HCT116 (cell line): Measurements from ENCODE around the gene LRRC47. TPM values are rescaled to one million over a fixed set of nuclear protein-coding genes. Genes with fewer than 3 reads are reported as not detected.

Experiments
- ATAC-seq: fragments of 200-7000 bp; cut with Tn5 transposase; 2 replicates; pipeline ENCODE4 v1.9.1; 2020; ENCODE audit warnings: mild to moderate bottlenecking, moderate library complexity
- BruUV-seq: library from RNA; stranded (reverse); fragments of 400-500 nt; replicated peaks from 2 replicates; lab custom pipeline; 2021; lab: Mats Ljungman, UMichigan
- CTCF ChIA-PET: fragments of 300-600 bp; sonication (Branson Sonifier 250); formaldehyde crosslinking; loops from one replicate; lab custom pipeline; 2021; ENCODE audit warnings: antibody characterized with exemption; lab: Charles Lee
- POLR2A ChIA-PET: fragments of 300-600, 350-600 bp; sonication (Branson Sonifier 250); formaldehyde crosslinking; loops from one replicate; lab custom pipeline; 2021; ENCODE audit warnings: antibody characterized with exemption; lab: Charles Lee
- RAD21 ChIA-PET, 2 experiments: fragments of 300-600 bp; sonication (Branson Sonifier 250); formaldehyde crosslinking; loops; one replicate each; lab custom pipeline; 2023; ENCODE audit warnings: low total read pairs in 2 of 2; ENCODE audit not compliant: uncharacterized antibody in 2 of 2, unreplicated experiment in 2 of 2, low non-redundant PET in 1 of 2; lab: Charles Lee
- DNase-seq: peaks from one replicate; pipeline ENCODE4 v3.0.0-alpha.2; 2010; ENCODE audit warnings: low read depth, low spot score
- H2AFZ ChIP-seq: fragments of 200-600 bp; shearing (Covaris generic), sonication (generic); 2 replicates; pipeline ENCODE4 v1.6.1; 2017; ENCODE audit warnings: low read depth, mixed run types, mixed read lengths, antibody characterized with exemption, low read length; ENCODE audit not compliant: poor library complexity, severe bottlenecking
- H3K27ac ChIP-seq: 2 replicates; pipeline ENCODE4 v1.5.1; 2012; ENCODE audit warnings: low read depth, low read length
- H3K27me3 ChIP-seq: fragments of 200-600 bp; sonication (generic); 2 replicates; pipeline ENCODE4 v1.6.1; 2016; ENCODE audit warnings: mixed run types, low read length, mixed read lengths; ENCODE audit not compliant: insufficient read depth
- H3K36me3 ChIP-seq, 2 experiments: fragments of 200-500 bp in 1 of 2; fragments of 200-600 bp in 1 of 2; sonication (Bioruptor generic) in 1 of 2; sonication (generic) in 1 of 2; 2 replicates each; pipeline versions ENCODE4 v1.5.1 to v1.6.1; 2014 to 2016; ENCODE audit warnings: low read length in 2 of 2, inconsistent platforms in 1 of 2, mixed read lengths in 1 of 2, mixed run types in 1 of 2; ENCODE audit not compliant: insufficient read depth in 2 of 2, control insufficient read depth in 1 of 2
- H3K4me1 ChIP-seq, 2 experiments: fragments of 200-600 bp in 1 of 2; sonication (generic) in 1 of 2; 2 replicates each; pipeline versions ENCODE4 v1.5.1 to v1.6.1; 2012 to 2017; ENCODE audit warnings: low read length in 2 of 2, inconsistent platforms in 1 of 2, mild to moderate bottlenecking in 1 of 2, mixed read lengths in 1 of 2, mixed run types in 1 of 2, moderate library complexity in 1 of 2; ENCODE audit not compliant: insufficient read depth in 2 of 2, control insufficient read depth in 1 of 2
- H3K4me2 ChIP-seq: fragments of 200-600 bp; sonication (generic); 2 replicates; pipeline ENCODE4 v1.6.1; 2017; ENCODE audit warnings: mixed run types, low read length, mixed read lengths
- H3K4me3 ChIP-seq, 2 experiments: fragments of 200-600 bp in 1 of 2; sonication (generic) in 1 of 2; replicated peaks in 1 of 2; 2 replicates each; pipeline ENCODE4 v1.5.1; 2011 to 2016; ENCODE audit warnings: low read length in 2 of 2, control low read depth in 1 of 2, low read depth in 1 of 2, mild to moderate bottlenecking in 1 of 2, mixed read lengths in 1 of 2, mixed run types in 1 of 2
- H3K79me2 ChIP-seq: fragments of 200-600 bp; sonication (generic); 2 replicates; pipeline ENCODE4 v1.6.1; 2017; ENCODE audit warnings: mild to moderate bottlenecking, mixed run types, low read length, moderate library complexity, mixed read lengths; ENCODE audit not compliant: insufficient read depth
- H3K9ac ChIP-seq: fragments of 200-600 bp; sonication (generic); 2 replicates; pipeline ENCODE4 v1.6.1; 2016; ENCODE audit warnings: low read length, mixed read lengths
- H3K9me2 ChIP-seq: fragments of 200-600 bp; sonication (generic), shearing (Covaris generic); 2 replicates; pipeline ENCODE4 v1.6.1; 2017; ENCODE audit warnings: mixed run types, mild to moderate bottlenecking, moderate library complexity; ENCODE audit not compliant: insufficient read depth
- H3K9me3 ChIP-seq, 2 experiments: fragments of 200-500 bp in 1 of 2; fragments of 200-600 bp in 1 of 2; sonication (Bioruptor generic) in 1 of 2; sonication (generic) in 1 of 2; 2 replicates each; pipeline ENCODE4 v1.6.1; 2014 to 2017; ENCODE audit warnings: low read length in 2 of 2, mixed read lengths in 2 of 2, inconsistent platforms in 1 of 2, low read depth in 1 of 2, mild to moderate bottlenecking in 1 of 2, mixed run types in 1 of 2, moderate library complexity in 1 of 2; ENCODE audit not compliant: control insufficient read depth in 1 of 2, insufficient read depth in 1 of 2
- H4K20me1 ChIP-seq: fragments of 200-600 bp; sonication (generic), shearing (Covaris generic); 2 replicates; pipeline ENCODE4 v1.6.1; 2017; ENCODE audit warnings: mixed run types, mild to moderate bottlenecking, moderate library complexity; ENCODE audit not compliant: insufficient read depth
- CEBPB ChIP-seq: IDR thresholded peaks from 2 replicates; pipeline ENCODE4 v1.6.1; 2012; ENCODE audit warnings: low read depth
- ELF1 ChIP-seq: IDR thresholded peaks from 2 replicates; pipeline ENCODE4 v1.6.1; 2012; ENCODE audit warnings: low read depth, borderline replicate concordance
- EZH2phosphoT487 ChIP-seq: fragments of 200-600 bp; IDR thresholded peaks from 2 replicates; pipeline ENCODE4 v1.6.1; 2018; ENCODE audit warnings: antibody characterized with exemption, borderline replicate concordance
- FOSL1 ChIP-seq: IDR thresholded peaks from 2 replicates; pipeline ENCODE4 v1.6.1; 2012; ENCODE audit warnings: low read depth
- POLR2A ChIP-seq: IDR thresholded peaks from 2 replicates; pipeline ENCODE4 v1.7.0; 2011; ENCODE audit warnings: borderline replicate concordance; ENCODE audit not compliant: insufficient read depth, insufficient read length; ENCODE audit errors: extremely low read depth
- POLR2AphosphoS5 ChIP-seq: IDR thresholded peaks from 2 replicates; pipeline ENCODE4 v1.6.1; 2011; ENCODE audit warnings: mild to moderate bottlenecking, low read depth, low read length, moderate library complexity
- SIN3A ChIP-seq: IDR thresholded peaks from 2 replicates; pipeline ENCODE4 v1.6.1; 2012; ENCODE audit warnings: low read depth
- SP1 ChIP-seq: IDR thresholded peaks from 2 replicates; pipeline ENCODE4 v1.6.1; 2012; ENCODE audit warnings: low read depth
- SRF ChIP-seq: IDR thresholded peaks from 2 replicates; pipeline ENCODE4 v1.6.1; 2012; ENCODE audit warnings: low read depth
- TCF7L2 ChIP-seq: IDR thresholded peaks from 2 replicates; pipeline ENCODE4 v1.7.0; 2011; ENCODE audit warnings: borderline replicate concordance, inconsistent platforms; ENCODE audit not compliant: insufficient read depth, insufficient read length; ENCODE audit errors: extremely low read depth
- YY1 ChIP-seq: IDR thresholded peaks from 2 replicates; pipeline ENCODE4 v1.6.1; 2011; ENCODE audit warnings: low read length, low read depth, moderate library complexity, mild to moderate bottlenecking; ENCODE audit not compliant: insufficient replicate concordance; ENCODE audit errors: extremely low read depth
- intact Hi-C: fragments of 100-400 bp; cut with micrococcal nuclease; formaldehyde crosslinking; loops from 2 replicates; pipeline ENCODE4 v1.10.0; 2022
- total RNA-seq: library from RNA; stranded (reverse); gene quantifications from one replicate; pipeline ENCODE4 v1.2.1, GENCODE V29; 2021; ENCODE audit not compliant: unreplicated experiment
- TF ChIP-seq, protein P1 (sequence below), 3 experiments: fragments of 200-600 bp in 1 of 3; sonication (generic) in 1 of 3; IDR thresholded peaks in 2 of 3; conservative IDR thresholded peaks in 1 of 3; 2 replicates each; pipeline ENCODE4 v1.5.1; 2012 to 2017; ENCODE audit warnings: low read depth in 2 of 3, low read length in 2 of 3, antibody characterized with exemption in 1 of 3, borderline replicate concordance in 1 of 3, control low read depth in 1 of 3, mild to moderate bottlenecking in 1 of 3, mixed read lengths in 1 of 3, mixed run types in 1 of 3, moderate library complexity in 1 of 3; ENCODE audit not compliant: insufficient read depth in 1 of 3
- TF ChIP-seq, protein P2 (sequence below): IDR thresholded peaks from 2 replicates; pipeline ENCODE4 v1.6.1; 2012
- TF ChIP-seq, protein P3 (sequence below): IDR thresholded peaks from 2 replicates; pipeline ENCODE4 v1.6.1; 2012; ENCODE audit warnings: low read depth
- TF ChIP-seq, protein P4 (sequence below): IDR thresholded peaks from 2 replicates; pipeline ENCODE4 v1.6.1; 2011; ENCODE audit warnings: mild to moderate bottlenecking, low read length, moderate library complexity; ENCODE audit not compliant: insufficient replicate concordance; ENCODE audit errors: extremely low read depth

LRRC47 gene
- total RNA-seq, 1 experiment from 2014 or later: 48.0 TPM

DNA sequence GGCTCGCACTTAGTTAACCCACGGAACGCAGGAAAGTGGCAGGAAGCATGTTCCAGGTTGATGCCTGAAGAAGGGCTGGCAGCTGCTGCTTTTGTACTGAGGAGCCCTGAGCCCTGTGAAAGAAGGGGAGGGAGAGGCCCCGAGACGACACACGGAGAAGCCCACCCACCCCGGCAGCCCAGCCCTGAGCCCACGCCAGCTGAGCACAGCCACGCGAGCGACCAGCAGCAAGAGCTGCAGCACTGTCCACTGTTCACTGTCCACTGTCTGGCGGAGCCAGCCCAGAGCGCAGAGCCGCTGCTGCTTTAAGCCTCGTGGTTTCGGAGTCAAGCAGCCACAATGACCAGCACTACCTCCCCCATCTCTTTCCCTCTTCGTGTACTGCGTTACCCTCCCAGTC, 5.3 kb downstream of the LRRC47 start:
- Histone ChIP-seq H2AFZ (no peak overlapping the region), H3K9ac (no peak overlapping the region), H3K4me3 (no peak overlapping the region), H3K4me1 (peaks cover 11 to 21% of the 10 kb centered on the region in 2 experiments; a peak in 3 of 4 replicates), H3K27me3 (no peaks in the 10 kb centered on the region), H3K9me2 (no peaks in the 10 kb centered on the region), H3K27ac (no peak overlapping the region), H3K9me3 (no peaks in the 10 kb centered on the region), H3K79me2 (peaks cover 81% of the 10 kb centered on the region), H3K36me3 (peaks cover 4 to 14% of the 10 kb centered on the region in 2 experiments), H3K4me2 (no peak overlapping the region), H4K20me1 (no peaks in the 10 kb centered on the region)
- DNase-seq (no peak), ATAC-seq (no peak)
- POLR2A ChIA-PET: no interaction called here
- intact Hi-C loops: no loop called here
- TF ChIP-seq ELF1 (no peak), POLR2AphosphoS5 (no peak), EZH2phosphoT487 (no peak), CEBPB (no peak), FOSL1 (no peak), TCF7L2 (no peak), SRF (no peak), SIN3A (no peak), SP1 (no peak), YY1 (no peak), POLR2A (no peak)
- TF ChIP-seq, protein P1, sequence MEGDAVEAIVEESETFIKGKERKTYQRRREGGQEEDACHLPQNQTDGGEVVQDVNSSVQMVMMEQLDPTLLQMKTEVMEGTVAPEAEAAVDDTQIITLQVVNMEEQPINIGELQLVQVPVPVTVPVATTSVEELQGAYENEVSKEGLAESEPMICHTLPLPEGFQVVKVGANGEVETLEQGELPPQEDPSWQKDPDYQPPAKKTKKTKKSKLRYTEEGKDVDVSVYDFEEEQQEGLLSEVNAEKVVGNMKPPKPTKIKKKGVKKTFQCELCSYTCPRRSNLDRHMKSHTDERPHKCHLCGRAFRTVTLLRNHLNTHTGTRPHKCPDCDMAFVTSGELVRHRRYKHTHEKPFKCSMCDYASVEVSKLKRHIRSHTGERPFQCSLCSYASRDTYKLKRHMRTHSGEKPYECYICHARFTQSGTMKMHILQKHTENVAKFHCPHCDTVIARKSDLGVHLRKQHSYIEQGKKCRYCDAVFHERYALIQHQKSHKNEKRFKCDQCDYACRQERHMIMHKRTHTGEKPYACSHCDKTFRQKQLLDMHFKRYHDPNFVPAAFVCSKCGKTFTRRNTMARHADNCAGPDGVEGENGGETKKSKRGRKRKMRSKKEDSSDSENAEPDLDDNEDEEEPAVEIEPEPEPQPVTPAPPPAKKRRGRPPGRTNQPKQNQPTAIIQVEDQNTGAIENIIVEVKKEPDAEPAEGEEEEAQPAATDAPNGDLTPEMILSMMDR (IDR thresholded peaks at IDR 0.05 in 2 of 3, conservative IDR thresholded peaks at IDR 0.05 in 1 of 3; ENCODE audit: borderline replicate concordance in 1 of 3, insufficient read depth in 1 of 3, low read depth in 2 of 3, low read length in 2 of 3): no peak
- TF ChIP-seq, protein P2, sequence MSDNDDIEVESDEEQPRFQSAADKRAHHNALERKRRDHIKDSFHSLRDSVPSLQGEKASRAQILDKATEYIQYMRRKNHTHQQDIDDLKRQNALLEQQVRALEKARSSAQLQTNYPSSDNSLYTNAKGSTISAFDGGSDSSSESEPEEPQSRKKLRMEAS: no peak
- TF ChIP-seq, protein P3, sequence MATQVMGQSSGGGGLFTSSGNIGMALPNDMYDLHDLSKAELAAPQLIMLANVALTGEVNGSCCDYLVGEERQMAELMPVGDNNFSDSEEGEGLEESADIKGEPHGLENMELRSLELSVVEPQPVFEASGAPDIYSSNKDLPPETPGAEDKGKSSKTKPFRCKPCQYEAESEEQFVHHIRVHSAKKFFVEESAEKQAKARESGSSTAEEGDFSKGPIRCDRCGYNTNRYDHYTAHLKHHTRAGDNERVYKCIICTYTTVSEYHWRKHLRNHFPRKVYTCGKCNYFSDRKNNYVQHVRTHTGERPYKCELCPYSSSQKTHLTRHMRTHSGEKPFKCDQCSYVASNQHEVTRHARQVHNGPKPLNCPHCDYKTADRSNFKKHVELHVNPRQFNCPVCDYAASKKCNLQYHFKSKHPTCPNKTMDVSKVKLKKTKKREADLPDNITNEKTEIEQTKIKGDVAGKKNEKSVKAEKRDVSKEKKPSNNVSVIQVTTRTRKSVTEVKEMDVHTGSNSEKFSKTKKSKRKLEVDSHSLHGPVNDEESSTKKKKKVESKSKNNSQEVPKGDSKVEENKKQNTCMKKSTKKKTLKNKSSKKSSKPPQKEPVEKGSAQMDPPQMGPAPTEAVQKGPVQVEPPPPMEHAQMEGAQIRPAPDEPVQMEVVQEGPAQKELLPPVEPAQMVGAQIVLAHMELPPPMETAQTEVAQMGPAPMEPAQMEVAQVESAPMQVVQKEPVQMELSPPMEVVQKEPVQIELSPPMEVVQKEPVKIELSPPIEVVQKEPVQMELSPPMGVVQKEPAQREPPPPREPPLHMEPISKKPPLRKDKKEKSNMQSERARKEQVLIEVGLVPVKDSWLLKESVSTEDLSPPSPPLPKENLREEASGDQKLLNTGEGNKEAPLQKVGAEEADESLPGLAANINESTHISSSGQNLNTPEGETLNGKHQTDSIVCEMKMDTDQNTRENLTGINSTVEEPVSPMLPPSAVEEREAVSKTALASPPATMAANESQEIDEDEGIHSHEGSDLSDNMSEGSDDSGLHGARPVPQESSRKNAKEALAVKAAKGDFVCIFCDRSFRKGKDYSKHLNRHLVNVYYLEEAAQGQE: no peak
- TF ChIP-seq, protein P4, sequence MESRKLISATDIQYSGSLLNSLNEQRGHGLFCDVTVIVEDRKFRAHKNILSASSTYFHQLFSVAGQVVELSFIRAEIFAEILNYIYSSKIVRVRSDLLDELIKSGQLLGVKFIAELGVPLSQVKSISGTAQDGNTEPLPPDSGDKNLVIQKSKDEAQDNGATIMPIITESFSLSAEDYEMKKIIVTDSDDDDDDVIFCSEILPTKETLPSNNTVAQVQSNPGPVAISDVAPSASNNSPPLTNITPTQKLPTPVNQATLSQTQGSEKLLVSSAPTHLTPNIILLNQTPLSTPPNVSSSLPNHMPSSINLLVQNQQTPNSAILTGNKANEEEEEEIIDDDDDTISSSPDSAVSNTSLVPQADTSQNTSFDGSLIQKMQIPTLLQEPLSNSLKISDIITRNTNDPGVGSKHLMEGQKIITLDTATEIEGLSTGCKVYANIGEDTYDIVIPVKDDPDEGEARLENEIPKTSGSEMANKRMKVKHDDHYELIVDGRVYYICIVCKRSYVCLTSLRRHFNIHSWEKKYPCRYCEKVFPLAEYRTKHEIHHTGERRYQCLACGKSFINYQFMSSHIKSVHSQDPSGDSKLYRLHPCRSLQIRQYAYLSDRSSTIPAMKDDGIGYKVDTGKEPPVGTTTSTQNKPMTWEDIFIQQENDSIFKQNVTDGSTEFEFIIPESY: no peak
- RAD21 ChIA-PET: no interaction called here
- BruUV-seq: no TSS peak
- CTCF ChIA-PET: no interaction called here
